WI38 (cell line): ENCODE measurements around the gene DLG1.

Experiments
- H3K4me3 ChIP-seq: 2 replicates; pipeline ENCODE4 v1.5.1; 2011; ENCODE audit warnings: low read depth, mild to moderate bottlenecking, control low read depth, low read length
- CTCF ChIP-seq: IDR thresholded peaks from 2 replicates; pipeline ENCODE4 v1.5.1; 2012; ENCODE audit warnings: low read depth, mild to moderate bottlenecking, control low read depth, low read length

Gene DLG1

GRCh38 chr3:197227780-197228574, 70.4 kb downstream of the DLG1 start:
- TF ChIP-seq CTCF = no peak
- no peak overlapping the region for H3K4me3 ChIP-seq

GRCh38 chr3:197226179-197226578, 72.2 kb downstream of the DLG1 start:
- TF ChIP-seq CTCF = no peak
- H3K4me3 ChIP-seq = no peak overlapping the region

DNA sequence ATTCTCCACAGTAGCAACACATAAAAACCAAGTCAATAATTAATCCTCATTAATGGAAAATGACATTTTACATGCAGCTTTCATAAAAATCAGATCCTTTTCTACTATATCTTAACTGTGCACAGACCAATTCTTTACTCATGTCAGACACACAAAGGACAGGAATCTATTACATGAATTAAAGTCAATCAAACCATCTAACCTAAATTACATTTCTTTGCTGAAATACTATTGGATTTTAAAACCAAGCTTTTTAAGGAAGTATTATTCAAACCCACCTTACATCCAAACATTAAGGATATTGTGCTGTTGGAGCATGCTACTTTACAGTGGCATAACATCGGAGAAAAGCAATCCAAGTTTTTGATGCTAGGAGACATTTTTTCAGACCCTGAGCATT, 72.8 kb downstream of the DLG1 start:
- TF ChIP-seq CTCF = no peak
- no peak overlapping the region for H3K4me3 ChIP-seq

GRCh38 chr3:197224034-197224444, 74.4 kb downstream of the DLG1 start:
- H3K4me3 ChIP-seq = no peak overlapping the region
- peak; percentile 42 for TF ChIP-seq CTCF

GRCh38 chr3:197222937-197223370, 75.5 kb downstream of the DLG1 start:
- no peak for TF ChIP-seq CTCF
- H3K4me3 ChIP-seq = no peak overlapping the region

- no peak for TF ChIP-seq CTCF
- H3K4me3 ChIP-seq = no peak overlapping the region
These were observed 78.8 kb downstream of the DLG1 start for GRCh38 chr3:197219619-197220018.

- TF ChIP-seq CTCF = no peak
- H3K4me3 ChIP-seq = no peak overlapping the region
These were observed 80.2 kb downstream of the DLG1 start for GRCh38 chr3:197218210-197218609.
